Cardiac muscle cell (in vitro differentiated cells and primary cell): ENCODE data around the gene TAS1R2. TPM values are rescaled to one million over a fixed set of nuclear protein-coding genes. Genes with fewer than 3 reads are reported as not detected.

Experiments used
- DNase-seq, 2 donors: peaks; one replicate each; pipeline versions ENCODE4 v3.0.0 to v3.0.0-alpha.2; 2010 to 2017; ENCODE audit warnings: low read depth in 1 of 2, low spot score in 1 of 2
- H3K27ac ChIP-seq: fragments of 200-600 bp; sonication (generic); 2 replicates; pipeline ENCODE4 v1.5.1; 2016
- H3K27me3 ChIP-seq: fragments of 200-600 bp; sonication (generic); 2 replicates; pipeline ENCODE4 v1.6.0; 2016; ENCODE audit warnings: control low read depth
- H3K36me3 ChIP-seq: fragments of 200-600 bp; sonication (generic); 2 replicates; pipeline ENCODE4 v1.5.1; 2016; ENCODE audit warnings: control low read depth
- H3K4me1 ChIP-seq: fragments of 200-600 bp; sonication (generic); 2 replicates; pipeline ENCODE4 v1.8.1; 2017; ENCODE audit warnings: low read depth, mild to moderate bottlenecking, mixed run types
- H3K4me3 ChIP-seq: fragments of 200-600 bp; sonication (generic); 2 replicates; pipeline ENCODE4 v1.5.1; 2016; ENCODE audit warnings: mild to moderate bottlenecking
- H3K9me3 ChIP-seq: fragments of 200-600 bp; sonication (generic); 2 replicates; pipeline ENCODE4 v1.5.1; 2017; ENCODE audit warnings: low read depth, mild to moderate bottlenecking, control low read depth
- polyA plus RNA-seq: library from polyadenylated mRNA; unstranded; fragments of >200 nt; fragmentation: Nextera tagmentation; extraction: Ambion mirVana; gene quantifications from 2 replicates; pipeline ENCODE4 v1.2.1, GENCODE V29; 2016
- total RNA-seq: library from RNA; depleted of rRNA; stranded (reverse); fragments of >200 nt; gene quantifications from 2 replicates; pipeline ENCODE4 v1.2.3, GENCODE V29; 2016
- TF ChIP-seq, protein P1 (sequence below): IDR thresholded peaks from 2 replicates; pipeline ENCODE4 v1.5.1; 2012; ENCODE audit warnings: low read depth, mild to moderate bottlenecking, low read length

TAS1R2 gene
- total and polyA plus RNA-seq, 2 experiments from 2014 or later, result not detected

DNA sequence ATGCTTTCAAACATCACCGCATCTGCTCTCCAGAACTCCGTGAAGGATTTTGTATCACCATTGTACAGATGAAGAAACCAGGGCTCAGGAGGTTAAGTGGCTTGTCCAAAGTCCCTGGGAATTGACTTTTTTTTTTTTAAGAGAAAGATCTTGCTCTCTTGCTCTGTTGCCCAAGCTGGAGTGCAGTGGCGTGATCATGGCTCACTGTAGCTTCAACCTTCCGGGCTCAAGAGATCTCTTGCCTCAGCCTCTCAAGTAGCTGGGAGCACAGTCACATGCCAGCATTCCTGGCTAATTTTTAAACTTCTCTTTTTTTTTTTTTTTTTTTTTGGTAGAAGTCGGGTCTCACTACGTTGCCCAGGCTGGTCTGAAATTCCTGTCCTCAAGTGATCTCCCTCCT is 6.9 kb upstream of the TAS1R2 start:
- Histone ChIP-seq H3K4me3 (no peak overlapping the region), H3K9me3 (no peaks in the 10 kb centered on the region), H3K27ac (no peak overlapping the region), H3K4me1 (no peaks in the 10 kb centered on the region), H3K27me3 (peaks cover 3% of the 10 kb centered on the region), H3K36me3 (no peaks in the 10 kb centered on the region)
- DNase-seq, result no peak
- TF ChIP-seq, protein P1, sequence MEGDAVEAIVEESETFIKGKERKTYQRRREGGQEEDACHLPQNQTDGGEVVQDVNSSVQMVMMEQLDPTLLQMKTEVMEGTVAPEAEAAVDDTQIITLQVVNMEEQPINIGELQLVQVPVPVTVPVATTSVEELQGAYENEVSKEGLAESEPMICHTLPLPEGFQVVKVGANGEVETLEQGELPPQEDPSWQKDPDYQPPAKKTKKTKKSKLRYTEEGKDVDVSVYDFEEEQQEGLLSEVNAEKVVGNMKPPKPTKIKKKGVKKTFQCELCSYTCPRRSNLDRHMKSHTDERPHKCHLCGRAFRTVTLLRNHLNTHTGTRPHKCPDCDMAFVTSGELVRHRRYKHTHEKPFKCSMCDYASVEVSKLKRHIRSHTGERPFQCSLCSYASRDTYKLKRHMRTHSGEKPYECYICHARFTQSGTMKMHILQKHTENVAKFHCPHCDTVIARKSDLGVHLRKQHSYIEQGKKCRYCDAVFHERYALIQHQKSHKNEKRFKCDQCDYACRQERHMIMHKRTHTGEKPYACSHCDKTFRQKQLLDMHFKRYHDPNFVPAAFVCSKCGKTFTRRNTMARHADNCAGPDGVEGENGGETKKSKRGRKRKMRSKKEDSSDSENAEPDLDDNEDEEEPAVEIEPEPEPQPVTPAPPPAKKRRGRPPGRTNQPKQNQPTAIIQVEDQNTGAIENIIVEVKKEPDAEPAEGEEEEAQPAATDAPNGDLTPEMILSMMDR, result no peak

DNA sequence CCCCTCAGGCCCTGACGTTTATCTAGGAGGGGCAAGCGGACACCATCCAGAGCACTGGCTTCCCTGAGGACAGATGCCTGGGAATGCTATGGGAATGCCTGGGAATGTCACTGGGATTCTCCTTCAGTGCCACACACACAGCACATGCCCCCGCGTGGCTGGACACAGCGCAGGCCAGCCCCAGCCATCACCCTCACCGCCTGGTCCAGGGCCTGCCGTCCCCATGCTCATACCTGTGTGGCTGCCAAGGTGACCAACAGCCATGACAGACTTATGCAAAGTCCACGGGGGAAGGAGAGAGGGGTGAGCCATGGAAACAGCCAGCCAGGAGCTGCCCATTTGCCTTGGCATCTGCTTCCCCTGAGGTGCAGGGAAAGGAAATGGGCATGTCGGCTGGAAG is 5.7 kb upstream of the TAS1R2 start:
- Histone ChIP-seq H3K36me3 (no peaks in the 10 kb centered on the region), H3K4me1 (no peaks in the 10 kb centered on the region), H3K27ac (no peak overlapping the region), H3K4me3 (no peak overlapping the region), H3K9me3 (no peaks in the 10 kb centered on the region), H3K27me3 (peaks cover 3% of the 10 kb centered on the region)
- DNase-seq, result no peak
- TF ChIP-seq, protein P1, result no peak

DNA sequence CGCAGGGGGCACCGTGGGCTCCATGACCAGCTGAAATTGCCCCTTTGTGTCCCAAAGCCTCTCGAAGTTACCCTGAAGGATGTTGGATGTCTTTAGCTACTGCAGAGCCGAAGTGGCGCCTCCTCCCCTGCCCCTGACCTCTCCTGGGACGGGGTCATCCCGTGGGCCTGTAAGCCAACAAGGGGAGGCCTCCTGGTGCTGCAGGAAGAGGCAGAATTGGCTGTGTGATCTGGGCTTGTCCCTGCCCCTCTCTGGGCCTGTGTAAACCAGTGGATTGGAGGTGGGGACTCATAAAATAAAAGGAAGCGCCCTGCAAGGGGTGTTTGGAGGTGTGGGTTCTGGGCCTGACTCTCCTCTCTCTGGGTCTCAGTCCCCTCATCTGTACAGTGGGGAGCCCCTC is 2.1 kb upstream of the TAS1R2 start:
- no peaks in the 10 kb centered on the region for H3K9me3 ChIP-seq
- no peak for DNase-seq
- H3K4me3 ChIP-seq, result no peak overlapping the region
- H3K27ac ChIP-seq, result no peak overlapping the region
- no peaks in the 10 kb centered on the region for H3K4me1 ChIP-seq
- TF ChIP-seq, protein P1, result no peak
- no peaks in the 10 kb centered on the region for H3K36me3 ChIP-seq
- H3K27me3 ChIP-seq, result peaks cover 3% of the 10 kb centered on the region

DNA sequence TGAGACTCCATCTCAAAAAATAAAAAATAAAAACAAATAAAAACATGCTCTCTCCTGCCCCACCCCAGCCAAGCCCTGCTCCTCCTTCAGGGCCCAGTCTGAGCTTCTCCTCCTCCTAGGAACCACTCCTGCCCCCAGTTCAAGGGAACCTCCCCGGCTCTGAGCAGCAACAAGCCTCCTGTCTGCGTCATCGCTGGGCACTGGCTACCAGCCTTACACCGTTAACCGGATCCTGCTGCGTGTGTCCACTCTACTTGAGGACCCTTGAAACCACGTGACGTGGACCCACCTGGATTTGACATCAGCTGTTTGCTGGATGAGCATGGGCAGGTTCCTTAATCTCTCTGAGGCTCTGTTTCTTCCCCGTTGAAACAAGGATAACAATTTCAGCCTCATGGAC is 1.6 kb upstream of the TAS1R2 start:
- Histone ChIP-seq H3K27me3 (peaks cover 3% of the 10 kb centered on the region), H3K9me3 (no peaks in the 10 kb centered on the region), H3K36me3 (no peaks in the 10 kb centered on the region), H3K4me3 (no peak overlapping the region), H3K4me1 (no peaks in the 10 kb centered on the region), H3K27ac (no peak overlapping the region)
- no peak for DNase-seq
- TF ChIP-seq, protein P1, result no peak

DNA sequence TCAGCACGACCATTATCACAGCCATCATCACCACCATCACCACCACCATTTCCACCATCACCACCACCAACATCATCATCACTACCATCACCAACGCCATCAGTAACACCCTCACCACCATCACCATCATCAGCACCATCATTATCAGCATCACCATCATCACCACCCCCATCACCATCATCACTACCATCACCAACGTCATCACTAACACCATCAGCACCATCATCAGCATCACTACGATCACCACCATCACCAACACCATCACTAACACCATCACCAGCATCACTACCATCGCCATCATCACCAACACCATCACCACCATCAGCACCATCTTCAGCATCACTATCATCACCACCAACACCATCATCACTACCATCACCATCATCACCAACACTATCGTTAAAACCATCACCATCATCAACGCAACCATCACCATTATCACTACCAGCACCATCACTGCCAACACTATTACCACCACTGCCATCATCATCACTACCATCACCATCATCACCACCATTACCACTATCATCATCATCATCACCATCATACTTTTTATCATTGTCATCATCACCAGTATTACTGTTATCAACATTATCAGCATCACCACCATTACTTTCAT is 1.3 kb downstream of the TAS1R2 start:
- DNase-seq, result no peak
- H3K27me3 ChIP-seq, result peaks cover 21% of the 10 kb centered on the region
- no peaks in the 10 kb centered on the region for H3K9me3 ChIP-seq
- H3K4me3 ChIP-seq, result no peak overlapping the region
- no peaks in the 10 kb centered on the region for H3K36me3 ChIP-seq
- TF ChIP-seq, protein P1, result no peak
- no peaks in the 10 kb centered on the region for H3K4me1 ChIP-seq
- no peak overlapping the region for H3K27ac ChIP-seq
